RWPE2 (cell line): ENCODE data around the gene CDCA3.
A peak's percentile ranks its signal among the peaks of the same experiment; 100 is the strongest.

Experiments
- ATAC-seq: fragments of 200-7000 bp; cut with Tn5 transposase; 3 replicates; pipeline ENCODE4 v1.9.1; 2021; ENCODE audit warnings: low read depth
- DNase-seq: peaks from one replicate; pipeline ENCODE4 v3.0.0-alpha.2; 2020; ENCODE audit warnings: low spot score
- H3K27ac ChIP-seq: fragments of 450-650 bp; 2 replicates; pipeline ENCODE4 v1.5.1; 2017; ENCODE audit warnings: mild to moderate bottlenecking; ENCODE audit not compliant: poor library complexity, severe bottlenecking
- H3K27me3 ChIP-seq: fragments of 250-450 bp; sonication (Bioruptor Pico); 2 replicates; pipeline ENCODE4 v1.5.1; 2021; ENCODE audit warnings: mild to moderate bottlenecking, moderate library complexity; ENCODE audit not compliant: insufficient read depth, poor library complexity, severe bottlenecking
- H3K36me3 ChIP-seq: fragments of 250-450 bp; sonication (Bioruptor Pico); 2 replicates; pipeline ENCODE4 v1.5.1; 2020; ENCODE audit warnings: low read depth, mild to moderate bottlenecking, moderate library complexity
- H3K4me1 ChIP-seq: fragments of 250-450 bp; sonication (Bioruptor Pico); 2 replicates; pipeline ENCODE4 v1.5.1; 2021; ENCODE audit warnings: mild to moderate bottlenecking, moderate library complexity; ENCODE audit not compliant: insufficient read depth, poor library complexity, severe bottlenecking
- H3K4me3 ChIP-seq: fragments of 250-450 bp; sonication (Bioruptor Pico); 2 replicates; pipeline ENCODE4 v1.5.1; 2021; ENCODE audit warnings: mild to moderate bottlenecking, moderate library complexity; ENCODE audit not compliant: severe bottlenecking
- H3K9me3 ChIP-seq: fragments of 250-450 bp; sonication (Bioruptor Pico); 2 replicates; pipeline ENCODE4 v1.5.1; 2021; ENCODE audit warnings: mild to moderate bottlenecking, moderate library complexity; ENCODE audit not compliant: severe bottlenecking
- CTCF ChIP-seq: fragments of 450-650 bp; IDR thresholded peaks from one replicate; pipeline ENCODE4 v1.5.1; 2017; ENCODE audit warnings: mild to moderate bottlenecking, moderate library complexity; ENCODE audit not compliant: poor library complexity, severe bottlenecking

CDCA3 gene

DNA sequence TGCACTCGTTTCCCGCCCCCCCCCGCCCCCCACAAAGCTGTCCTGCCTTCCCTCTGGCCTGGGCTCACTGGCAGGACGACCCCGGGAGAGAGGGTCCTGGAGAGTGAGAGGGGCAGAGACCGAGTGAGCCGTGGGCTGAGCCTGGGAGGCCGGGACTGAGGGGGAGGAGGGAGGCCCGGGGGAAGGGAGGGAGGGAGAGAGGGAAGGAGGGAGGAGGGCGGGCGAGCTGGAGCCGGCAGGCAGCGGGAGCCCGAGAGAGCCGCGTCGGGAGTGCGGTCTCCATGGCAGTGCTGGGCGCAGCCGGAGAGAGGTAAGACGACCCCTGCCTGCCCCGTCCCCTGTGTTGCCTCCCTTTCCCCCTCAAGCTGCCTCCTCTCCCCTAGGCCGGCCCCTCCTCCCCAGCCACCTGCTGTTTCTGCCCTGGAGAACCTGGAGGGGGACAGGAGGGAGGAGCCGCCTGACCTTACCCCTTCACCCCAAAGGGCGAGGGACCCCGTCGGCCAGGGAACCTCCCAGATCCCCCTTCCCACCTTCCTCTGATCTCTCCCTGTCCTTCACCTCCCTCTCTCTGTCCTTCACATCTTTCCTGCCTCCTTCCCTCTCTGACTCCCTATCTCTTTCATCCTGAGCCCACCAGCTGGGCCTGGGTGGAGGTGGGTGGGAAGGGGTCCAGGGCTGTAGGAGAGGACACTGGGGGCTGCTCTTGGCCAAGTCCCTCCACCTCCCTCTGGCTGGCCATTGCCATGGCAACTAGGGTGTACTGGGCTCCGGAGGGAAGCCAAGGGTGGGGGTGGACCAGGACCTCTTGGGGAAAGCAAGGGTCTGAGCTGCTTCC lies 29.3 kb downstream of the CDCA3 start, which contains the start of gene GPR162:
Gene GPR162, plus strand, starts transcription at position 231 of the 835 bp plus-strand sequence. CDS start 2,078 bp downstream, outside the sequence.
- TF ChIP-seq CTCF, result no peak
- Histone ChIP-seq H3K27ac (no peak within 1 kb of the TSS), H3K9me3 (no peaks in the 10 kb centered on the region), H3K4me1 (no peaks in the 10 kb centered on the region), H3K36me3 (no peaks in the 10 kb centered on the region), H3K27me3 (peaks cover 20% of the 10 kb centered on the region), H3K4me3 (no peak within 1 kb of the TSS)
- ATAC-seq, result peak; percentile 10; the same call in 2 of the 3 replicates
- no peak for DNase-seq

DNA sequence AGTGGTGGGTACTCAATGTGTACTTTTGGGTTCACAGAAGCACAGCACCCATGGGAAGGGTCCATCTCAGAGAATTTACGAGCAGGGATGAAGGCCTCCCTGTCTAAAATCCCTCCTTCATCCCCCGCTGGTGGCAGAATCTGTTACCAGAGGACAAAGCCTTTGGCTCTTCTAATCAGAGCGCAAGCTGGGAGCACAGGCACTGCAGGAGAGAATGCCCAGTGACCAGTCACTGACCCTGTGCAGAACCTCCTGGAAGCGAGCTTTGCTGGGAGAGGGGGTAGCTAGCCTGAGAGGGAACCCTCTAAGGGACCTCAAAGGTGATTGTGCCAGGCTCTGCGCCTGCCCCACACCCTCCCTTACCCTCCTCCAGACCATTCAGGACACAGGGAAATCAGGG lies 30.9 kb downstream of the CDCA3 start:
- Histone ChIP-seq H3K4me1 (no peaks in the 10 kb centered on the region), H3K27me3 (peaks cover 20% of the 10 kb centered on the region), H3K9me3 (no peaks in the 10 kb centered on the region), H3K27ac (no peak overlapping the region), H3K4me3 (no peak overlapping the region), H3K36me3 (no peaks in the 10 kb centered on the region)
- DNase-seq (no peak), ATAC-seq (no peak)
- TF ChIP-seq CTCF, result no peak

GRCh38 chr12:6819106-6820030 lies 31.7 kb downstream of the CDCA3 start:
- no peaks in the 10 kb centered on the region for H3K4me1 ChIP-seq
- no peak overlapping the region for H3K27ac ChIP-seq
- DNase-seq (no peak), ATAC-seq (peak; percentile 5; the same call in 1 of the 3 replicates)
- H3K27me3 ChIP-seq, result peaks cover 20% of the 10 kb centered on the region
- no peak for TF ChIP-seq CTCF
- H3K4me3 ChIP-seq, result no peak overlapping the region
- H3K36me3 ChIP-seq, result no peaks in the 10 kb centered on the region
- H3K9me3 ChIP-seq, result no peaks in the 10 kb centered on the region

DNA sequence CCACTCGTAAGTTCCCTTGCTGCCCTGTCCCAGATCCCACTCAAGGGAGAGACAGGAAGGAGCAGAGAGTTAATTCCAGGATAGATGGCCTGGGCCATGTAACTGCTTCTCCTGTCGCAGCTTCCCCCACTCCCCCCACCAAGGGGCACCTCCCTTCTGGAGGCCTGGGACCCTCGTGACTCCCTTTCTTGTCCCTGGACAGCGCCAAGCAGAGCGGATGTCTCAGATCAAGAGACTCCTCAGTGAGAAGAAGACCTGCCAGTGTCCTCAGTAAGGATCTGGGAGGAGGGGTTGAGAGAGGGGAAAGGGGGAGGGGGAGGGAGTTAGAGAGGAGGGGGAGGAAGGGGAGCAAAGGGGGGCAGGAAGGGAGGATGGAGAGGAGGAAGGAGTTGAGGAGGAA lies 32.4 kb downstream of the CDCA3 start:
- no peaks in the 10 kb centered on the region for H3K9me3 ChIP-seq
- DNase-seq (no peak), ATAC-seq (no peak)
- no peak overlapping the region for H3K4me3 ChIP-seq
- TF ChIP-seq CTCF, result no peak
- H3K36me3 ChIP-seq, result no peaks in the 10 kb centered on the region
- no peak overlapping the region for H3K27ac ChIP-seq
- H3K27me3 ChIP-seq, result peaks cover 20% of the 10 kb centered on the region
- H3K4me1 ChIP-seq, result no peaks in the 10 kb centered on the region
